ENCODE results near the gene USHBP1.

GRCh38 chr19:17235971-17236777 lies 28.4 kb downstream of the USHBP1 start:
- TF ChIP-seq CTCF (IDR thresholded peaks at IDR 0.05; ENCODE audit: borderline replicate concordance, extremely low read depth, low read length, poor library complexity, severe bottlenecking) (no peak), EZH2 (IDR thresholded peaks at IDR 0.05; ENCODE audit: borderline replicate concordance, low read depth, low read length, severe bottlenecking) (no peak)
